Retina (tissue), 1 donor: ENCODE results near the gene CHAC1.

Source experiments
- DNase-seq: peaks from one replicate; pipeline ENCODE4 v3.0.0-alpha.2; 2016

Gene CHAC1

GRCh38 chr15:40991355-40991754 is 38.1 kb downstream of the CHAC1 start:
- DNase-seq = no peak

- DNase-seq = no peak
Measured at GRCh38 chr15:40992241-40992741, 39.0 kb downstream of the CHAC1 start.

- no peak for DNase-seq
Measured at GRCh38 chr15:40992825-40993224, 39.6 kb downstream of the CHAC1 start.

- no peak for DNase-seq
Measured at GRCh38 chr15:40995656-40996055, 42.4 kb downstream of the CHAC1 start.

DNA sequence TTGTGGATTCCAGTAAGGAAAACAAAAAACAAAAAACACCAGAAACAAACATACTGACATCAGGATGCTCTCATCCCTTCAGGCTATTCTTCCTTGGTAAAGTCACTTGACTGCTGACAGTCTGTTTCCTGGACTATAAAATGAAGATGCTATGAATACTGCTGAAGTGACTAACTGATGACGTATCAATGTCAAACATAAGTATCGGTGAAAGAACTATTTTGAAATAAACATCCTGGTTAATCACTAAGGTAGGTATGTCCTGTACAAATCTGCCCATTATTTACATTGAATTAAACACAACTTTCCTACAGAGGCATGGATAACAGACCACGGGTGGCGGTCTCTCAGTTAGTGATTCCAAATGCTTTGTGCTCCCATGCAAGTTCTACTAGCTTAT is 45.9 kb downstream of the CHAC1 start:
- no peak for DNase-seq

DNA sequence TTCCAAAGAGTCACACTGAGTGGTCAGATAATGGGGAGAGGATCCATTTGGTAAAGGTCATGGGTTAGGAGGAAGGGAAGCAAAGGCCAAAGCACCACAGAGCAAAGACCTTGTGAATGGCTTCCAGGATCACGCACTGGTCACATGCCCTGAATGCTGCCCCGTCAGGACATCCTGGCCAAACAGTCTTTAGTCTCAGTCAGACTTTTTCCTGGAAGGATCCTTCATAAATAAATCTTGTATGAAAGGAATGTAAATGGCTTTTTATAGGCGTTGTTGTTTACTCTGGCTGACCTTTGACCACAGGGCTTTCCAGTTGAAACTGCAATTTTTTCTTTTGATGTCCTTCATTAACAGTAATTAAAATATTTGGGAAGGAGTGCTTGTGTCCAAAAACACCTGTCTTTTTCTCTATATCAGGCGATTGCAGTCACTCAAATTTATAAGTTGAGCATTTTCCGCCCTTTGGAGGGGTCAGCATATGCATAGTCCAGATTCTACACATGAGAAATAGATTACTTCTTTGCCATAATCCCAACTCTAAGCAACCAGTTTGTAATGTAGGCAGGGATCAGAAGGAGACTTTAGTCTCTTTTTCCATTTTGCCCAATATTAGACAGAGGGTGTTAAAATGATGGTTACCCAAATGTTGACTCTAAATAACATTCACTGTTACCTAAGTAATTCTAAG is 48.4 kb downstream of the CHAC1 start:
- DNase-seq = no peak

- DNase-seq = no peak
Measured at GRCh38 chr15:41004490-41004889, 51.2 kb downstream of the CHAC1 start.
